Measurements from ENCODE around the gene MARCHF2.

The MARCHF2 gene

DNA sequence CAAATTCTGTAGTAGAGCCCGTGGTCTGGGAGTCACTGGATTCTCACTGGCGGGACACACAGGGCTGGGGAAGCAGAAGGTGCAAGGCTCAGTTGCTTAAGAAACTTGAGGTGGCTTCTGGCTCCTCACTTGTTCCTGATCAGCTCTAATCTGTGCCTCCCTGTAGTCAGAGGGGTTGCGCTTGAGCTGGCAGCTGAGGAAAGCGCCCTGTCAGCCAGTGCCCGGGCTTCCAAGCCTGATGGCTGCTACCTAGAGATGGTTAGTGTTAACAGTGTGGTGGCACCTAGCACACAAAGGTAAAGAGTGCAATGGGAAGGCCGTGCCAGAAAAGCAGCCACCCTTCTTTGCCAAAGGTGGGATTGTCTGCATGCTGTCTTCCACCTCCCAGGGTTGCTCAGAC, 40.5 kb downstream of the MARCHF2 start:
- DNase-seq (ENCODE audit: low read depth, low spot score), result no peak

DNA sequence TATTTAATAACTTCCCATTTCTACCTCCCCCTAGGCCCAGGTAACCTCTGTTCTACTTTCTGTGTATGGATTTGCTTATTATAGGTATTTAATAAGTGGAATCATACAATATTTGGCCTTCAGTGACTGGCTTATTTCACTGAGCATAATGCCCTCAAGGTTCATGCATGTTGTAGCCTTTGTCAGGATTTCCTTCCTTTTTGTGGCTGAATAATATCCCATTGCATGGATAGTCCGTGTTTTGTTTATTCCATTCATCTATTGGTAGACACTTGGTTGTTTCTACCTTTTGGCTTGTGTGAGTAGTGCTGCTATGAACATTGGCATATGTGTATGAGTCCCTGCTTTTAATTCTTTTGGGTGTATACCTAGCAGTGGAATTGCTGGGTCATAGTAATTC, 41.1 kb downstream of the MARCHF2 start:
- no peak for DNase-seq (ENCODE audit: low read depth, low spot score)

DNA sequence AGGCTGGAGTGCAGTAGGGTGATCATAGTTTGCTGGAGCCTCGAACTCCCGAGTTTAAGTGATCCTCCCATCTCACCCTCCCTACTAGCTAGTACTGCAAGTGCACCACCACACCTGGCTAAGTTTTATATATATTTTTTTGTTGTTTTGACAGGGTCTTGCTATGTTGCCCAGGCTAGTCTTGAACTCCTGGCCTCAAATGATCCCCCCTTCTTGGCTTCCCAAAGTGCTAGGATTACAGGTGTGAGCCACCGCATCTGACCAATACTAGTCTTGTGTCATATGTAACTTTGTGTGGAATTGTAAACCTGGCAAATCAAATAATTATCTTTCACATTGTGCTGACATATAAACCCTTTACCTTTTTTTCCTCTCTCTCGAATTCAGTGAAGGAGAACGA, 41.9 kb downstream of the MARCHF2 start:
- DNase-seq (ENCODE audit: low read depth, low spot score), result no peak

DNA sequence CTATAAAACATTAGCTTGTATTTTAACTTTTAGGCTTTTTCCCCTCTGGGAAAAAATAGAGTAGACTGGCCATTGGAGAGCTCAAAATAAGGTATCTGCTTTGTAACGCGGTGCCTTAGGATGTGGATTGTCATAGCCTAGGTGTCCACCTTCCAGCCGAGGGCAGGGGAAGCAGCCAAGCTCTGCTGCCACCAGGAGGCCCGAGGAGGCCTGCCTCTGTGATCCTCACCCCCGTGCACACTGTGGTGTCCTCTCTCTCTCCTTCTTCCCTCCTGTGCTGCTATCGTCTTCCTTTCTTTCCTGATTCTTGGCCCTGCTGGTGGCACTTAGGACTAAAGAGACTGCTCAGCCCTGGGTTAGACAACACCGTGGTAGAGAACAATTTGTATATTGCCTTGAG, 43.0 kb downstream of the MARCHF2 start:
- DNase-seq (ENCODE audit: low read depth, low spot score), result peak; percentile 63

DNA sequence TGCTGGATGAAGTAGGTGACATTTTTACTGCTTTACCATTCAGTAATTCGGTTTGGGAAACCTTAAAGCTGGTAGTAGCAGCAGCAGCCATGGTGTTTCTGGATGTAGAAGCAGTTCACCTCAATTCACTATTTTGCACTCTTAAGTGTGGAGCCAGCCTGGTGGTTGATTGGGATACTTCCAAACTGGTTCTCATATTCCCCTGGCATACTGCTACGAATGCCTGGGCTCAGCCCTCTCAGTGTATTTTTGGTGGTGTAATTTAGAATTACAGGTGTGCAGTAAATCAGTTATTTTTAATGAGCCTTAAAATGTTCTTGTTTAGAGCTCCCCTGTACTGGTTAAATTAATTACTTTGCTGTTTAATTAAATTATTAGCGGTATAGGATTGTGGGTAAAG, 44.1 kb downstream of the MARCHF2 start:
- DNase-seq (ENCODE audit: low read depth, low spot score), result no peak

DNA sequence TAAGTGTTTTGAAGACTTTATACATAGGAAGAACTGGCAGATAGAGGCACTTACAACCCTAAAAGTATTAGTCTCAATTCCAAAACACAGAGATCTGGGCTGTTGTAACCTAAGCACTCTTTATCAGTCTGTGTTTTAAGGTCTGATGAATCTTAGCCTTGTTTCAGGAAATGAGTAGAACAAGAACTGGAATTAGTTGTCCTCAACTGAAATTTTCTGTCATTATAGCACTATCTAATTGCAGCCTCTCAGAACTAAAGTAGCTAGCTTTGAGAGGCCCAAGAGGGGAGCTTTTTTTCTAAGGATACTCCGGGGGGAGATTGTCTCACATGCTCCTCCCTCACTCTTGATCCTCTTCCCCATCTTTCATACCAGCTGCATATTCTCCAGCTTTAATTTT, 44.7 kb downstream of the MARCHF2 start:
- DNase-seq (ENCODE audit: low read depth, low spot score), result no peak

DNA sequence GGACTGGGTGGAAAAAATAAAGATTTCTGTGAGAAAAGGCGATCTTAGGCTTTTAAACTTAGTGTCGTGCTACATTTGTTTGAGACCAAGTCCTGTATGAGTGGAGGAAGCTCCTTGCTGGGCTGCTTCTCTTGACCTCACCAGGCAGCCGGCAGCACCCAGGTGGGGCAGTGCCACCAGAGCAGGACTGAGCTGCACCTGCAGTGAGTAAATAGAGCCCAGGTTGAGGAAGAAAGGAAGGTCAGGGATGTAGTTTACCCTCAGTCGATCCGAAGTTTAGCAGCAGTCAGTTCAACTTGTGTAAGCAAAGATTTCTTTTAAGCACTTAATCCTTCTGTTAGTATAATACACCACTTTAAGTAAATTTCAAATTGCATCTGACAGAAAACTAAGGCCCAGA, 45.3 kb downstream of the MARCHF2 start:
- no peak for DNase-seq (ENCODE audit: low read depth, low spot score)

DNA sequence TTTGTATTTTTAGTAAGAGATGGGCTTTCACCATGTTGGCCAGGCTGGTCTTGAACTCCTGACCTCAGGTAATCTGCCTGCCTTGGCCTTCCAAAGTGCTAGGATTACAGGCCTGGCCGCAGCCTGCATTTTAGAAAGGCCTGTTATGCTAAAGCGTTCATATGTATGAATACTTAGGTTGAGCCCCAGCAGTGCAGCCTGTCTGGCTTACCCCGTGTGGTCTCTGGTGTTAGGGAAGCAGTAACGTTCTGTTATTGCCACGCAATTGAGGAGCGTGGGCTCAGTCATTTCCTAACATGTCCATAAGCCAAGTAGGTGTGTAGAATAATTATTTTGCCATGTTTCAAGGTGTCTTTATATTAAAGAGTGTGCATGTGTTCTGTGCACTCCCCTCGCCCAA, 46.0 kb downstream of the MARCHF2 start:
- no peak for DNase-seq (ENCODE audit: low read depth, low spot score)

DNA sequence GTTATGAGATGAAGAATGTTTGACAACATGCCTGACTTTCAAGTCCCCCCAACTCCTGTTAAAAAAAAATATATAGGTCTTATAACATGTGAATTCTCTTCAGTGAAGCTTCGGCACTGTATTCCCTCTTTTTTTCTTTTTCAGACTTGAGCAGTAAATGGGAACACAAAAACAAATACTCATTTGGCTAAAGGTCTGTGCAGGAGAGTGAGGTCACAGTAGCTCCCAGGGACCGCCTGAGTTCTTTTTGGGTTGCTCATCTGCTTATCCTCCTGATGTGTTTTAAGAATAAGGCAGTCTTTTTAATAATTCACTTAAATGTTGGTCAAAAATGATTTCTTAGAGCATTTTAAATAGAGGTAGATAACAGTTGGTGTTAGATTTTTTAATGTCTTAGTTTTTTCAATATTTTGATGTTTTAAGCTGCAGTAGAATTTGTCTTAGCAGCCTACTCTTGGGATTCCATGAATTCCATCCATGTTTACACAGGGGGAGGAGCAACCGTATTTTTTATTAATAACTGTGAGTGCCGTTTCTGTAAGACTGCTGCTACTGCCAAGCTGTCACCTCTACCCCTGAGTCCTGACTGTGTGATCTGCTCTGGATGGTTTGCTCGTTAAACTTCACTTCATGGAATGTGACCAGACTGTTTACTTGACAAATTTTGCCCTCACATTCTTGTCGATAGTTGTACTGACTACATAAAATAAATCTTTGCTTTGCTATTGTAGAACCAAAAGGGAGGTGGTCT, 46.6 kb downstream of the MARCHF2 start:
- no peak for DNase-seq (ENCODE audit: low read depth, low spot score)

DNA sequence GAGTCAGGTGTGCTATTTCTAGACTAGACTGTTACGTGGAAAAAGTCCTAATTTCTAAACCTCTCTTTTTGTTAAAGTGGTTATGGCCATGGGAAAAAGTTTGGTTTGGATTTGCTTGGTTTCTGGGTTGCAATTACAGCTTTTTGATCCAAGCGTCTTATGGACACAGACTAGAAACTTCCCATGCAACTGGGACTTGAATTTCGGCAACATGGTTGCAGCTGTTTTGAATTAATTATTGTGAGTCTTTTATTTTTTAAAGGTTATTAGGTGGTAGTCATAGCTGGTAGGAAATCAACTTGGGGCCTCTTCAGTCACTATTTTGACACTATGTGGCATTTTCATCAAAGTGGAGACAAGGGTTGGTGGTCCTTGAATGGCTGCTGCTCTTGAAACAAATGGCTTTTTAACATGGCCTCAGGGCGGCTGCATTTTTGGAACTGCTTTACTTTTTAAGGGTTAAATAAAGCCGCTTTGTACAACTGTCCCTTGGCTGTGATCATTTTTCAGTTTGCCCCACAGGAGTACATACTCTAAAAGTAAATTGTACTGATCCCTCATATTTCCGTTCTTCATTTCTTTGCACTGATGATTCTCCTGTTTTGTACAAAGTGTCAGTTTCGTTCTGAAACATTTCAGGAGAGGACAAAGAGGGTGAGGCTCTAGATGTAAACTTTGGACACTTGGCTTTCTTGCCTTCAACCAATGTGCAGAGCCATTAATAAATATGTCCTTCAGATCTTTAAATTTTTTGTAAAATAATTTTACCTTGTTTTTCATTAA, 47.6 kb downstream of the MARCHF2 start:
- no peak for DNase-seq (ENCODE audit: low read depth, low spot score)

DNA sequence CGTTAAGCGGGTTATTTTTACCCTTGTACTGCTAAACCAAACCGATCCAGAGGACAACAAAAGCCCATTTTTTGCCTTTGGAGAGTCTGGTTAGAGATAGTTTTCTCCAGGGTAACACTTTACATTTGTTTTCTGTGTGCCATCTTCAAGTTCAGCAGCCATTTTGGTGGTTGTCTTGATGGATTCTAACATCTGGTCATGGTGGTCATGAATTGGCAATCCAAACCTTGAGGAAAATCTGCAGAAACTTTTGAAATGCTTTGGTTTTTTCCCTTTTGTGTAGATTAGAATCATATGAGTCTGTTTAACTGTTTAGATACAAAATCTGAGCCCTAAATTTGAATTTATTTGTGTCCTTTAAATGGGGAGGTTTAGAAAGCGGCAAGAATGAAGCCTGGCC, 48.3 kb downstream of the MARCHF2 start:
- no peak for DNase-seq (ENCODE audit: low read depth, low spot score)

DNA sequence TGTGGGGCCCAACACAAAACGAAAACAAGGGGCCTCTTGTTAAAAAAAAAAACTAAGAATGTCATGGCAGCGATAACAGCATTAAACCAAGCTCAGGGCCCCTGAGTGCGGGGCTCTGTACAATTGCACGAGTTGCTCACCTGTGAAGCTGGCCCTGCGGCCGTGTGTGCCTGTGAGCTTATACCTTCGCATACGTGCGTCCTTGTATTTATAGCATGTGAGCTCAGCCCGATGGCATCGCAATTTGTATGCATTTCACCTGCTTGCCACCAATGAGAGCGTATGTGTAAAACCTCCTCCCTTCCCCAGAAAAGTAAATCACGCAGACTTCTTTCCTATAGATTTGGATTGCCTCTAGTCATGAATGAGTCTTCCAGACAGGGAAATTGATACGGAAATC, 48.8 kb downstream of the MARCHF2 start:
- no peak for DNase-seq (ENCODE audit: low read depth, low spot score)

DNA sequence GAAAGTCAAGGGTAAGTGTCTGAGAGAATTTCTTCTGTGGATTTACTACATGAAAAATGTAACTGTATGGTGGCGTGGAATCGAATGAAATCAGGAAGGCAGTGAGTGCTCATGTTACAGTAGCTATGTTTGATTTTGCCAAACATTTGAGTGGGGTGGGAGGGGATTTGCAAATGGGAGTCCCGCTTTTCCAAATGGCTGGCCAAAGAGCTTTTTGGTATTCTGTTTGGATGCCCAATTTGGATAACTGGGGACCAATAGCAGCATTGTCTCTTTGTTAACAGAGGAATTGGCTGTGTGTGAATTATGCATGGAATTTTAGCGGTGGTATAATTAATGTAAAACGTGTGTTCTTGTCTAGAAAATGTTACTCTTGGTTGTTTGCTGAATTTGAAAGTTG, 49.5 kb downstream of the MARCHF2 start:
- no peak for DNase-seq (ENCODE audit: low read depth, low spot score)

DNA sequence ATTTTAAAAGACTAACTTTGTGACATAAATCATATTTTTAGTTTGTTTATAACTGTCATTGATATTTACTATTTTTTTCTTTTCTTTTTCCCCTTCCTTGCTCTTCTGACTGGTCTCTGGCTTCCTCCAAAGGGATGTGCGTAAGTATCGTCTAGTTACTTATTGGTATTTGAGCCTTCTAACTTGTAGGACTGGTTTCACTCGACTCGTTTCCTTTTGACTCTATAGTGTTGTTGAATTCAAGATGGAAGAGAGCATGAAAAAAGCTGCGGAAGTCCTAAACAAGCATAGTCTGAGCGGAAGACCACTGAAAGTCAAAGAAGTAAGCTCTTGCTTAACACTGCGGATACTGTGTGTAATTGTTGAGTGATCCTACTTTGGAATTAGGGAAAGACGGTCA, 50.3 kb downstream of the MARCHF2 start:
- no peak for DNase-seq (ENCODE audit: low read depth, low spot score)

DNA sequence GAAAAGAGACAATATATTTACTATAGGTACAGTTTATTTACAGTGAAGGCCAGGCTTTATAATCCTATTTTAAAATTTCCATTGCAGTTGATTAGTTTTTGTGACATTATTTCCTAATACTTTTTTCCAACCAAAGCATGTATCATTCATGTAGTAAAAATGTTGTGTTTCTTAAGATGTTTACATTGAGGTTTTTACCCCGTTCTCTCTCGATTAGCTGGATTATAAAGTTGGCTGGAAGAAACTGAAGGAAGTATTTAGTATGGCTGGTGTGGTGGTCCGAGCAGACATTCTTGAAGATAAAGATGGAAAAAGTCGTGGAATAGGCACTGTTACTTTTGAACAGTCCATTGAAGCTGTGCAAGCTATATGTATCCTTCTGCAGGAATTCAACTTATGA, 52.9 kb downstream of the MARCHF2 start:
- no peak for DNase-seq (ENCODE audit: low read depth, low spot score)

DNA sequence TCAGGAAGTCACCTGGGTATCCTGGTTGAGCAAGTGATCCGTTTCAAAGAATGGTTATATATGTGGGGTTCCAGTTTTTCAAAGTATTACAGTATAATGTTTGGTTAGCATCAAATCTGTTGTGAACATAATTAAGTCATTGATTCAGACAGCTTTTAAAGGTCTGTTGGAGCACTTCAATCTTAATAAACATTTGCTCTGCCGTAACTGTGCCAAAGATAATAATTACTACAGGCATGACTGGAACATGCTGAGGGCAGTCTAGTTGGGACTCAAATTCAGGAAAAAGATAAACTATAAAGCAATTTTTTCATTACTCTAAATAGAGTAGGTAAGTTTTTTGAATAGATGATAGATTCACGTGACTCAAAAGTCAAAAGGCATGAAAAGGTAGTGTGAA, 55.0 kb downstream of the MARCHF2 start:
- no peak for DNase-seq (ENCODE audit: low read depth, low spot score)

DNA sequence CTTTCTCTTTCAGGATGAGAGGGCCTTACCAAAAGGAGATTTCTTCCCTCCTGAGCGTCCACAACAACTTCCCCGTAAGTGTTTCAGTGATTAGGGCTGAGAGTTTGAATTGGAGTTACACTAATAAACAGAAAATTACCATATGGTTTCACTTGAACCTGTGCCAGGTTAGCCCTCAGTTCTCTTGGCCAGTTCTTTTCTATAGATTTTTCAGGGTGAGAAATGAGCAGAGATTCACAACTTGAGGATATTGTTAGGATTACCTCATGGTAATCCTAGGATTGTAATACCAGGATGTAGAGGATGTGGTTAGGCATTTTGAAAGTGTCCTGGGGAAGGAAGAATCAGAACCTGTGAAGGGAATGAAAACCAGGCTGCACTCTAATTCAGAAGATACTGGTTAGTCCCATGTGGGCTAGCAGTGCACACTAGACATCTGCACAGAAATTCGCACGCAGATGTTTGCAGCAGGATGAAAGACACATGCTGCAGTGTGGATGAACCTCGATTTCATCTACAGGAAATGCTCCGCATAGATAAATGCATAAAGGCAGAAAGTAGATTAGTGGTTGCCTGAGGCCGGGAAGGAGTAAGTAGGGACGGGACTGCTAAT, 55.8 kb downstream of the MARCHF2 start:
- no peak for DNase-seq (ENCODE audit: low read depth, low spot score)

DNA sequence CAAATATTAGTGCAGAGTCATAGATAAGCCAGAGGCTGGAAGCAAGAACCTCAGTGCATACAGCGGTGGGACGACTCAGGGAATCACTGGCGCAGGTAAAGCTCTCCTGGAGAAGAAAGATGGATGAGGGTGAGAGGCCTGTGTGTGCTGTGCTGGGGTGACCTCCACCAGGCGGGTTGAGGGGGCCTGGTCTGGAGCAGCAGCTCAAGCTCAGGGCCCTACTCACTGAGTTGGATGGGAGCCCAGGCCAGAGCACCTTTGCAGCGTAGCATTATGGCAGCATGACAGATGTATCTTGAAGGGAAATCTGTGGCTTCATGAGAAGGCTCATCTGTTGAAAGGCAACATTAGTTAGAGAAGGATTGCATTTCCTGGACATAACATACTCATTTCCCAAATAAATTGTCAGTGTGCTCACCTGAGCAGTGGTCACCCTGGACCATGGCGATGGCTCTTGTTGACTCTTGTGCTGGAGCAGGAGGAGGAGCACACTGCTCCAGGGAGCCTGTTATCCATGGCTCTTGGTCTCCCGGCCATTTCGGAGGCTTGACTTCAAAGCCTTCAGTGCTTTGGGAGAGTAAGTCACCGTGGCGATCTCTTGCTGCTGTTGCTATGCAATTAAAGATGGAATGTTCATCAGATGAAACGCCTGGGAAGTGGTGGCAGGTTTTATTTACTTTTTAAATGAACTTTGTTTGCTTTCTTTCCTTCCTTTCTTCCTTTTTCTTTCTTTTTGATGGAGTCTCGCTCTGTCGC, 56.7 kb downstream of the MARCHF2 start:
- DNase-seq (ENCODE audit: low read depth, low spot score), result no peak

DNA sequence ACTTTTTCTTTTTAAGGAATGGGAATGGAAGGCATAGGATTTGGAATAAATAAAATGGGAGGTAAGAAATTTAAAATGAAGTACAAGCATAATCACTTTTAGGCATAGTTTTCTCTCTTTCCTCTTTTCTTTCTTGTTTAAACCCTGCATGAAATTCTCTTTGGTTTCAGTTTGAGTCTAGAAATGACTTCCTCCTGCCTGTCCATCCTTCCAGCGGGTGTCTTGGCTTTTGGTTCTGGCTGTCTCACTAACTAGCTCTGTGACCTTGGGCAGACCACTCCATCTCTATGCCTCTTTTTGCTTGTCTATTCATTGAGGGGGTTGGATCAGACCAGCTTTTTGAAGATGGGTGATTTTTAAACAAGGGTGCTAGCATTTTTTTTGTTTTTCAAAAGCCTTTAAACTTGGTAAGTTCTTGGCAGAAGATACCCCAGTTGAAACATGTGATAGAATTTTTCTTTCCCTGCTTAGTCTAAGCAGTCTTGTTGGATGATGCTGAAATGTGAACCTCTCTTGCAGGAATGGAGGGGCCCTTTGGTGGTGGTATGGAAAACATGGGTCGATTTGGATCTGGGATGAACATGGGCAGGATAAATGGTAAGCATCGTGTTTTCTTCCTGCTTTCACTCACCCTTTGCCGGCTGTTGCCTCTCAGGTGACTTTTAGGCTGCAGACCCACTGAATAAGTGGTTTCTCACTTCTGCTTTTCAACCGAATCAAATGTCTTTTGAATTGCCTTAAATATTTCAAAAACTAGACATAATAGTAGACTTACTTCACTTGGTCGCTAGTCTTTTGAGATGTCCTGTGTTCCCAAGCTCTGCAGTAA, 60.8 kb downstream of the MARCHF2 start:
- no peak for DNase-seq (ENCODE audit: low read depth, low spot score)

DNA sequence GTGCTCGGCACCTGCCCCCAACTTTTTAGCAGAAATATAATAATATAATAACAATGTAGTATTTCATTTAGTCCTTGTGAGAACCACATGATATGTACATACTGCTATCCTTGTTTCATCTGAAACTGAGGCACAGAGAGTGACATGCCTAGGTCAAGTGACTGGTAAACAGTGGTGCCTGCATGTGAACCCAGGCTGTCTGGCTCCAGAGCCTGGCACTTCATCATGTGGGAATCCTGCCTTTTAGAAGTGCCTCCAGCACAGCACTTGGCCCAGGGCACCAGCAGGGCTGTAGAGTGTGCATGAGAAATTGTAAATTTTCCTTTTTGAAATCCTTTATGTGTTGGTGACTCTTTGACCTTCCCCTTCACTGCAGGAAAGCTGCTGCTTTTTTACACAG, 61.9 kb downstream of the MARCHF2 start:
- no peak for DNase-seq (ENCODE audit: low read depth, low spot score)

DNA sequence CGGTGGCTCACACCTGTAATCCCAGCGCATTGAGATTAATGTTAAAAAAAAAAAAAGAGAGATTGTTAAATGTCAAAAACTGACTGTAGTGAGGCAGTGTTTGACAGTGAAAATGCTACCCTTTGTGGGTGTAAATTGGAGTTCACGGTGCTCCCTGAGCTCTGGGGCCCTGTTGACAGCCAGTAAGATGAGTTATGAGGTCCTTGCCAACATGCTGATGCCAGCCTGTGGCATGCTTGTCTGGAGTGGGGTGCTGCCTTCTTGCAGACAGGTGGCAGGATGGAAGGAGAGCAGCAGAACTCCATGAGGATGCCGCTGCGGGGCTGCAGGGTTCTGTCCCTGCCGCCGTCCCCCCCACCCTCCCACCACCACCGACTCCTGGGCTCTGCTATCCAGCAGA, 63.4 kb downstream of the MARCHF2 start:
- no peak for DNase-seq (ENCODE audit: low read depth, low spot score)

All from ELF-1 (cell line).